ENCODE data around the gene CDH22.

- no peak for TF ChIP-seq POLR2A (IDR thresholded peaks at IDR 0.05)
- TF ChIP-seq CTCF (IDR thresholded peaks at IDR 0.05), result no peak
- no peak for TF ChIP-seq POLR2AphosphoS5 (IDR thresholded peaks at IDR 0.05)
Measured at GRCh38 chr20:46353500-46354206, 45.4 kb upstream of the CDH22 start.
